Measurements from ENCODE around the gene TBX4.

The TBX4 gene

GRCh38 chr17:61534414-61534813, 82.2 kb downstream of the TBX4 start:
- no peak for DNase-seq
